GM12873 (cell line): ENCODE measurements around the gene MRAP.

ENCODE experiments used
- CTCF ChIP-seq: IDR thresholded peaks from 2 replicates; pipeline ENCODE4 v1.5.1; 2012; ENCODE audit warnings: low read depth, mild to moderate bottlenecking, moderate library complexity, low read length, control low read depth; ENCODE audit not compliant: insufficient read depth; ENCODE audit errors: missing control alignments

The MRAP gene

DNA sequence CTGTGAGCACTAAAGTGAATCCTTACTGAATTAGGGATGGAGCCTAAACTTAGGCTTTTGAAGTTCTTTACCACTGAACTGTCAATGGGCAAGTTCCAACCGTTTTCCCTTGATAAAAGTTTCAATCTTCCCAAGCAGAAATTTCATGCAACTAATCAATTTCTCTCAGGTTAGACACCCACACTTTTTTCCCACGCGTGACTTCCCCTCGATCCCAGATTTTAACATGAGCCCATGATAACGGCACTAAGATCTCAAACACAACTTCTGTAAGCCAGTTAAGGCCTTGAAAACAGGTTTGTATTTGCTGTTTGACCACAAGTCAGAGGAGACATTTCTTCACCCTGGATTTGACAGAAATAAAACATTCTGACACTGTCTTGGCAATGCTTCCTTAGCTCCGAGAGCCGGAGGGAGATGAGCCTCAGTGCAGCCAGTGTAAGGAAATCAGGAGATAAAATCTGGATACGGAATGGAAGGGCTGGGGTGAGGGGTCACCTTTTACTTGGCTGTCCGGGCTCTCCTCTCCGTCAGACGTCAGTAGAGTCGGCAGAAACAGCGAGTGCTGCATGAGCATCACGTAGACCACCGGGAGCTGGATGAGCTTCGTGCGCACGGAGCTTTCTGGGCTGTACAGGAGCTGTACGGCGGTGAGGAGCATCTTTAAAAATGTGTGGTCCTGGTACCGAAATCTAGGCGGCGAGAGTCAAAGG, 39.7 kb downstream of the MRAP start:
- no peak for TF ChIP-seq CTCF

GRCh38 chr21:32340863-32341848, 42.5 kb downstream of the MRAP start:
- no peak for TF ChIP-seq CTCF

GRCh38 chr21:32346951-32347350, 48.3 kb downstream of the MRAP start:
- TF ChIP-seq CTCF = no peak

GRCh38 chr21:32347351-32347750, 48.7 kb downstream of the MRAP start:
- no peak for TF ChIP-seq CTCF

GRCh38 chr21:32347977-32348376, 49.3 kb downstream of the MRAP start:
- no peak for TF ChIP-seq CTCF

DNA sequence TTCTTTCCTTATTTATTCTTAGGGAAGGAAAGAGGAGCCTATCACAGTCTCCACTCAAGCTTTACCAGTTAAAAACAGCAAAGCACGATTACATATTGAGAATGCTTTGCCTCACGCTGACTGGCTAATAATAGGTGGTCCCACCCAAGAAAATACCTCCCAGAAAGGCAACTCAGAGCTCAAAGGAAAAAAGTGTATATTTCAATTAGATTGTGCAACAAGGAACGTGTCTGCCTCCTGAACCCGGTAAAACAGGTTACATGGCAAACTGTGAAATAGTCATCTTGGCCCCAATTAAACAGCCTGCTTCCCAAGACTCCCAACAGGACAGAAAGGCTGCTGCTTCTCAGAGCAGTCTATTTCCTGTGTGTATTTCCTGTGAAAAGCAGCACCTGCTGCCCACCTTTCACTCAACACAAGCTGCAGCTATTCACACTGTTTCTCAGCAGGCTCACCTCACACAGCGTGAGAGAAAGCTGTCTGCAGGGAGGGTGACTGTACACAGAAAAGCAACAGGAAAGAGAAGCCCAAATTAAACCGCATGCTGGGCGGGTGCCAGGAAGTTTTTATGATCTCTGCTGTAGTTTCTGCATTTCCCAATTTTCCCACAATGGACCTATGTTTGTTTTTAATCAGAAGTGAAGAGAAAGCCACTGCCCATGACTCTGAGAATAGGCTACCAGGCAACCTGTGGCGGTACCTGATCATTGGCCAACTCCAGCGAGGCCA, 50.1 kb downstream of the MRAP start:
- TF ChIP-seq CTCF = no peak
